GM10248 (cell line): ENCODE results near the gene FAM222B.

Experiments used
- CTCF ChIA-PET: fragments of 300-600 bp; sonication (Branson Sonifier 250); formaldehyde crosslinking; extraction: SDS; loops from one replicate; lab custom pipeline; 2021; ENCODE audit warnings: antibody characterized with exemption; lab: Yijun Ruan, JAX
- POLR2A ChIA-PET: fragments of 350-650 bp; sonication (Branson Sonifier 250); formaldehyde crosslinking; extraction: SDS; loops from one replicate; lab custom pipeline; 2020; ENCODE audit warnings: antibody characterized with exemption; lab: Yijun Ruan, JAX
- DNase-seq: peaks from one replicate; pipeline ENCODE4 v3.0.0; 2012; ENCODE audit errors: extremely low spot score
- CTCF ChIP-seq: IDR thresholded peaks from 2 replicates; pipeline ENCODE4 v1.5.1; 2012; ENCODE audit warnings: mild to moderate bottlenecking, low read depth; ENCODE audit errors: extremely low read depth, missing control alignments, control extremely low read depth

FAM222B gene

GRCh38 chr17:28885951-28886350 lies 43.4 kb upstream of the FAM222B start:
- ChIA-PET POLR2A (no interaction called here), CTCF (interaction anchor here (1.2 to 2.0 kb wide), 3 partner anchors 17 to 123 kb away, joined by 3 to 9 read pairs (median 7); partner anchors contain the start of gene DHRS13)
- no peak for TF ChIP-seq CTCF
- DNase-seq: no peak

GRCh38 chr17:28885363-28885762 lies 42.8 kb upstream of the FAM222B start:
- TF ChIP-seq CTCF: no peak
- ChIA-PET CTCF (interaction anchor here (1.2 to 2.0 kb wide), 3 partner anchors 17 to 122 kb away, joined by 3 to 9 read pairs (median 7); partner anchors contain the start of gene DHRS13), POLR2A (no interaction called here)
- no peak for DNase-seq

DNA sequence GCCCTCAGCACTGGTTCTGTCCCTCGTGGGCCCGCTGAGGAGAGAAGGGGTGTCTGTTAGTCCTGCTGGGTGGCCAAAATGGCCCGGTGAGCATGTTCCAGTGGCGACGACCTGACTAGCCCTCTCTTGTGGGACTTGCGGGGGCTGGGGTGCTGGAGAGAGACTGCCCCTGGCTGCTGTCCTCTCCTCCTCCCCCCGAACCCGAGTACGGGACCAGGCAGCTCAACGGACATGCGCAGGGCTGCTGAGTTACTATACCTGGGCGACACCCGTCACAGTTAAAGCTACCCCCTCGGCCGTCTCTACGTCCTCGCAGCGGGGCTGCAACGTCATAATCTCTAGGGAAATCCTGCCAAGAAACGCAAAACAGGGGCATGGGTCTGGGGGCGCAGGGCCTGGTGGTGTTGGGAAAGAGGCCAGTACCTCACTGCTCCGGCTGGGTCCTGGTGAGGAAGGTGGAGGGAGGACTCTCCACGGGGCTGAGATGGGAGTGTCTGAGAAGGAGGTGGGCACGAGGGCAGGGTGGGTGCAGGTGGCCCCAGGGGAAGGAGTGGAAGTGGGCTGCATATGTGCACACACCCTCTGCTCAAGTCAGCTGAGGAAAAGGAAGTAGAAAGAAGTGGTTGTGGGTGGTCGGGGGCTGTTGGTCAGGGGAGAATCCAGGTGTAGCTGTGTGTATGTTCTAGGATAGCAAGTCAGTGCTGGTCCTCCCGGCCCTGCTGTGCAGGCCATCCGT lies 41.5 kb upstream of the FAM222B start:
- CTCF ChIA-PET: interaction anchor here (1.4 to 3.1 kb wide), 3 partner anchors 18 to 233 kb away, joined by 3 to 13 read pairs (median 9); partner anchors contain the start of gene DHRS13
- POLR2A ChIA-PET: no interaction called here
- TF ChIP-seq CTCF: no peak
- DNase-seq: no peak

DNA sequence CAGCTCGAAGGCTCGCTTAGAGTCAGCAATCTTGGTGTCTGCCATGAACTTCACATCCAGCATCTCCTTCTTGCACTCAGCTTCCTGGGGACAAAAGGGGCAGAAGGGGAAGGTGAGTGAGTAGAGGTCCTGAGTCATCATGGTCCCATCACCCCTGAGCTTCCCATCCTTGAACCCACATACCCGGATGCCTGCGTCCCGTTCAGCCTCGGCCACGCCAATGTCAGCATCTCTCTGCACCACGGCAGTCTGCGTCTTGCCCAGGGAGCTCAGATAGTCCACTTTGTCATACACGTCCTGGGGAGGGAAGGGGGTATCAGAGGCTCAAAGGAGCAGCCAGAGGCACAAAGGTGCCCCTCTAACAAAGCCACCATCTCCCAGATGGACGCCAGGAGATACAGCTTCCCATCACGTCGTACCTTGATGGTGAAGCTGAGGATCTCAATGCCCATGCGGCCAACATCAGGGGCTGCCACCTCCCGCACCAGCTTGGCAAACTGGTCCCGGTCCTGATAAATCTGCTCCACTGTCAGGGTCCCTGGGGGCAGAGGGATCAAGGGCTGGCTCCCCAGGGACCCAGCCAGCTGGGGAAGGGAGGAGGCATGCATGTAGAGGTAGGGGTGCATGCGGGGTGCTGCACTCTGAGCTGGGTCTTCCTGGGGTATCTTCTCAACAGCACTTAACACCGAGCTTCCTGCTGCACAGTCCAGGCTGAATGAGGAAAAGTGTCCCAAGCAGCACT lies 39.7 kb upstream of the FAM222B start:
- TF ChIP-seq CTCF: no peak
- no peak for DNase-seq
- CTCF ChIA-PET: interaction anchor here (1.0 to 3.1 kb wide), 6 partner anchors 9 to 237 kb away, joined by 3 to 13 read pairs (median 6); partner anchors contain the start of gene BLTP2
- POLR2A ChIA-PET: interaction anchor here (0.6 kb wide), 1 partner anchor 113 kb away, joined by 10 read pairs; no protein-coding TSS in a partner anchor

DNA sequence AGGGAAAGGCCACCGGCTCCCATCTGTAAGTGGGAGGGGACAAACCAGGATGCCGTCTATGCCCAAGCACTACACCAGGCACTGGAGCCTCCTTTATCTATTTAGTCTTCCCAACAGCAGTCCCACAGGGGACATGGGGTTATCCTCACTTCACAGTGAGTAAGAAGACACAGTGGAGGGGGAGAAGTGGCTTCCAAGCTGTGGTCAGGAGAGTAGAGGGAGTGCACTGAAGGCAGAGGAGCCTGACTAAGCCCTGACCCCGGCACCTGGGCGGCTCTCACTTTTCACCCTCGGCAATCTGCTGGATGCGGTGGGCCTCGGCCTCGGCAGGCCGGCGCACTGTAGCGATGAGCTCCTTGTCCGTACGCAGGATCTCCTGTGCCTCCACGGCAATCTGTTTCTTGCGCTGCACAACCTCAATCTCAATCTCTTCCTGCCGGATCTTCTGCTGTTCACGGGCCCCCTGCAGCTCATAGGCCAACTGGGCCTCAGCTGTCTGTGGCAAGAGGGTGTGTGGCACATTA lies 39.0 kb upstream of the FAM222B start:
- ChIA-PET CTCF (interaction anchor here (1.5 to 1.8 kb wide), 3 partner anchors 10 to 54 kb away, joined by 4 to 8 read pairs (median 8); no protein-coding TSS in a partner anchor), POLR2A (interaction anchor here (0.6 kb wide), 1 partner anchor 113 kb away, joined by 10 read pairs; no protein-coding TSS in a partner anchor)
- DNase-seq: no peak
- TF ChIP-seq CTCF: no peak

- ChIA-PET POLR2A (no interaction called here), CTCF (interaction anchor here (2.5 kb wide), 1 partner anchor 153 kb away, joined by 15 read pairs; no protein-coding TSS in a partner anchor)
- TF ChIP-seq CTCF: no peak
- DNase-seq: no peak
Observed at GRCh38 chr17:28880572-28880945, 38.0 kb upstream of the FAM222B start.
